ENCODE data around the gene CAMK2D.
A peak's percentile ranks its signal among the peaks of the same experiment; 100 is the strongest.

CAMK2D gene

DNA sequence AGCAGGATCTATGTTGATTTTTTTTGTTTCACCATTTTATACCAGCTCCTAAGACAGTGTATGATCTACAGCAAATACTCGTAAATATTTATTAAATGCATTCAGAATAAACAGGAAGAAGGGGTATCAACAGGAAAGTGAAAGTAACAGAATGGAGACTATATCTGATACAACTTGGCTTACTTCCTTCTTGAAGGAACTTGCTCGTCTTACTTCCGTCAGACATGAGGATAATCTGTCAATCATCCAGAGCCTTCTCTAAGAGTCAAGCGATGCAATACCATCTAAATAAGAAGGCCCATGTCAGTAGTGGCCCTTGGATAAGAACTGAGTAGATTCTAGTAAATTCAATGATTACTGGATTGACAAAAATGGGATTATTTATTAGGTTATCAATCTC is 84.2 kb downstream of the CAMK2D start:
- DNase-seq, result no peak

DNA sequence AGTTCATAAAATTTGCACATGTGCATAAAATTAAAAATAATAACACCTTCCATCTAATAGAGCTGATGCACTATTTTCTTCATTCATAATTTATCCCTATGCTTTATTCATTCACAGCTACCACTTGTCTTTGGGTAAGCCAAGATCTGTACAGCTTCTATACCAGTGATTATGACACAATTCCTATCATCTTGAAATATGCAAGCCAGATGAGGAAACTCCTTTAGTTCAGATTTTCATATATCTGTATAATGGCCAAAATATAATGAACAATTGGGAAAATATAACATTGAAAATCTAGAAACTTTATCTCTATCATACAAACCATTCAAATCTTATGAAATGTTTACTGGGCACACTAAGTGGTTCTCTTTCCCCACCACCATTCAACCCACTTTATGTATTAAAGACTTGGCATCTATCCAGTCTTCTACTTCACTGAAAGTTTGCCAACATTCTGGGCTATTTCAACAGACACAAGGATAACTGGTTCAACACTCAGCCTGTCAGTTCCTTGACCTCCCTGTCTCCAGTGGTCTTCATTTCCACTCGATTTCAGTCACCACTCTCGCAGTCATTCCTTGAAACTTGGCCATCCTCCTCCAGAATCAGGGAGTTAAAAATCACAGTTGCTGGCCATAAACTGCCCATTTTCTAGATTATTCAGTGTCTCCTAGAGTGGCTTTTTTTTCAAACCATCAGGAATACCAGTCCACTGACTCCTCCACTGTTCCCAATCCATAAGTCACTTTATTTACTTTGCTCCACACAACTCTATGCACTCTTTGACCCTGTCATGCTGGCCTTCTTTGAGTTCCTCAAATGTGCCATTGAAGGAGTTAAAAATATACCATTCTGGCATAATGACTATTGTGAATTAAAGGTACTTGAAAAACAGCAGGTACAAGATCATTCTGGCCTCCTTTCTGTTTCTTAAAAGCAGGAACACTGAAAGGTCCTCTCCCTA is 85.5 kb downstream of the CAMK2D start:
- no peak for DNase-seq

DNA sequence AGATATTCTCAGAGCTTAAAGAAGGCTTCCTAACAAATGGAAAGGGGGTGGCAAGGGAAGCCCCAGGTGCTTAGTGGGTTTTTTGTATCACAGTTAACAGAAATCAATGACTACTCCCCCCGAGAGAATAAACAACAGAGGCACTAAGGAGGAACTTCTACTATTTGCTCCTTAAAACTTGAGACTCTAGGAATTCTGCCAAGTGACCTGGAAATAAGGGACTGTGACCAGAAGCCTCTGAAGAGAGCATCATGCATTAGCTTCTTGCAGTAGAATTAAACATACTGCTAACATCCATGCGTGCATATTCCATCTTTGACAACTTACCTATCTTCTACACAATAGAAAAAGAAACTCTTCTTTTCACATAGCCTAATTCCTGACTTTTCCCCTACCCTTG is 86.8 kb downstream of the CAMK2D start:
- no peak for DNase-seq

DNA sequence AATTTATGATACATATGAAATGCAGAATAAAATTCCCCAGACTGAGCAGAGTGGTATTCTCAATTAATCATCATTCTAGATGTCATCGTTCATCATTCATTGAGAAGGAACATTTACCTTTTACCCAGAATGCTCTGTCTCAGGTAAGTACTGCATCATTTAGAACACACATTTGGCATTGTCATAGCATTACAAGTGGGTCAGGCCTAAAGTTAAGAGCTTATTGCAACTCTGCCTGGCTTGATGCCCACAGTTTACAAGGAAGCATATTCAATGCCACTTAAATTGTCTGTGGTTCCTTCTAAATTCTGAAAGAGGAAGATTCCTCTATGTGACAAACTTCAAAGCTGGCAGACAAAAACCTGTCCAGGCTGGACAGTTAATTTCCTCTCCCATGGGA is 87.3 kb downstream of the CAMK2D start:
- DNase-seq, result no peak

DNA sequence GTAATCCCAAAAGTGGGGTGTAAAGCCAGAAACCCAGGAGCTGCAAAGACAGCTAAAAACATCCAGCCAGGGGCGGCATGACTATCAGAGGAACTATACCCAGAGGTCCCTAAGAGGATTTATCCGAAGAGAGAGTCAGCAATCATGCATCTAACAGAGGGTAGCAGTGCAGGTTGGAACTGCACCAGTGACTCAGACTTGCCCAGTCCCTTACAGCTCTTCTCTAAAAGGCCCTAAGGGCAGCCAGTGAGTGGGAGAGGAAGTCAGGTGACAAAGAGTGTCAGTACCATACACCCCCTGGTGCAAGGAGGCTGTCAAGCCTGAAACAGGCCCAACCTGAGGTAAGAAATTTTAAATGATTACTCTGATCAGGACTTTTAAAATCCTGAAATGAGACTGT is 88.1 kb downstream of the CAMK2D start:
- peak; percentile 6 for DNase-seq

DNA sequence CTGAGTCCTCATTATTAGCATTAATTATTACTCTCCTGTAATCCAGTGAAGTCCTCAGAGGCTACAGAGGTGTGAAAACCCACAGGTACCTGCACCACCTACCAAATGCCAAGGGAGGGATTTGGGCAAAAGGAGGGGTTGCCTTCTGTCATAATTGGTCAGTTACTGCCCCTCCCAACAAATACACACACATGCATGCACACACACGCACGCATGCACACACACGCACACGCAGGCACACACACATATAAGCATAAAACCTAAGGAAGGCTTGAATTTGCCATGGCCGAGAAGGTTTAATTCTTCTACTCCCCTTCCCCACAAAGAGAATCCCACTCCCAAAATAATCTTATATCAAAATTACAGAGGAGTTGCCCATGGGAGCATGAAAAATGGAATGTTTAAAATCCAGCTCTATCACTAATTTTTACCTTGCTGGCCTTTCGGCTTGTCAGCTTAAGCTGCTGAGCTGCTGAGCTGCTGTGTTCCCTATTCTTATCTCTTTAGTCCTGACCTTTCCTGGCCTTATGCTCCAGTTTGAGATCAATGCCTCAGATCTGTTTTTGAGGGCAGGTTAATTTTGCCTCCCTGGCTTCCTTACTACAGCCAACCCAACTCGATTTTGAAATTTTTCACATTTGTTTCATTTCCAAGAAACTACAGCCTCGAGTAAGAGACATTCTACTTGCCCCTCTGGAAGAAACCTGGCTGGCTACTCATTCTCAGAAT is 95.0 kb downstream of the CAMK2D start:
- DNase-seq, result no peak

DNA sequence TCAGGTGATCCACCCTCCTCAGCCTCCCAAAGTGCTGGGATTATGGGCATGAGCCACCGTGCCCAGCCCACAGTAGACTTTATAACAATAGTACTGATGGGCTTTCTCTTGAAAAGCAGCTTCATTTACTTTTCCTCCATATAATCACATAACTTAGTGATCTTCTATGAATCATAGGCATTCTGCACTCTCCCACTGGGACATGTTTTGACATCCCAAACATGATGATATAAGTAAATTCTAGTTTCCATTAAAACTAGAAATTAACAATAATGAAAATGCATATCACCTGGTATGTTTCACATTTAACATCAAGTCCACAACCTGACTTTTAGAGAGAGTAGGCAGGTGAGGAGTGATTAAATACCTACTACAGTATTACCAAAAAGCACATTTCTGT is 96.5 kb downstream of the CAMK2D start:
- DNase-seq, result no peak

DNA sequence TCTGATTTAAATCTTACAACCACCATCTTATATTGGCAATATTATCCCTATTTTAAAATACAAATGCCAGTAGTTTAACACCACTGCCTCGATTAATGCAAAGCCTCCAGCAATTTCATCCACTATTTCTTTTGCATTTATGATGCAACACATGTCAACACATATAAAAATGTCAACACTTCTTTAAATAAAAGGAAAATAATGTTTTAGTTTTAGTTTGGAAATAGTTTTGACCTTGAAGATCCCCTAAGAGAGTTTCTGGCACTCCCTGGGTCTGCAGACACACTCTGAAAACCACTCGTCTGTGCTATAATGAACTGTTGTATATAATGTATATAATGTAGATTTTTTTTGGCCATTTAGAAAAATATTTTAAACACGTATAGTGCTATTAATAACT is 99.0 kb downstream of the CAMK2D start:
- DNase-seq, result no peak

DNA sequence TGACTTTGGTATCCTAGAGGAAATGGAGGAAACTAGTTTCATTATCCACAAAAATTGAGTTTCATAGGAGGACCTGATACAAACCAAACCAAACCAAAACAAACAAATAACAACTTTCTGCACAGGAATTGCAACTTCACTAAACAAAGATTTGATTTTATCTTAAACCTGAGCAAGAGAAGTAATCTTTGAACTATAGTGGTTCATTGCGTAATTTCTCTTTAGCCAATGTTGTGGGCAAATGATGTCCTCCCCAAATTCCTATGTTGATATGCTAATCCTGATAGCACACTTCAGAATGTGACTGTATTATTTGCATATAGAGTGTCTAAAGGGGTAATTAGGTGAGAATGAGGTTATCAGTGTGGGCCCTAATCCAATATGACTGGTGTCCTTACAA is 102.4 kb downstream of the CAMK2D start:
- DNase-seq, result no peak

DNA sequence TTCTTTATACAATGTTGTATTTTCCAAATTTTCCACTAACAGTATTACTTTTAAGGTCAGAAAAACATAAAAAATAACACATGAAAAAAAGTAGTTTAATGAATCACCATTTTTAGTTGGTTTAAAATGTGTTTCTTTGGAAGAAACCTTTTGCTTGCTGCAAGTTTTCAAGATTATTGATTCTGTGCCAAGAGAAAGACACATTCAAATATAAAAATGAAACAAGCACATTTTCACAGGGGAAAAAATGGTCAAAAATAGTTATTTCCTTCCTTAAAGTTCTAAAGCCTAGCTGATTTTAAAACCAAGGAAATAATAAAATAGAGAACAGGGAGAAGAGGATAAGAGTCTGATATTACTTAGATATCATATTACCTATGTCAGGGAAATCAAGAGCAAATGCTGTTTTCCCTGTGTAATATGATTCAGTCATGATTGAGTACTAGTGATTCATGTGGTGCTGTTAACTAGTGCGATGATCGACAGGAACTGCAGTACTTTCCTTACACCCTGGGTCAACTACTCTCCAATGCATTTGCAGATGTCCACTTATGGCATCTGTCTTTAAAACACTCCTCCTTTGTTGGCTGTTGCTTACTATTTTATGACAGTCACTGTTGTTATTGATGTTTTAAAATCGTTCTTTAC is 103.8 kb downstream of the CAMK2D start:
- DNase-seq, result no peak

DNA sequence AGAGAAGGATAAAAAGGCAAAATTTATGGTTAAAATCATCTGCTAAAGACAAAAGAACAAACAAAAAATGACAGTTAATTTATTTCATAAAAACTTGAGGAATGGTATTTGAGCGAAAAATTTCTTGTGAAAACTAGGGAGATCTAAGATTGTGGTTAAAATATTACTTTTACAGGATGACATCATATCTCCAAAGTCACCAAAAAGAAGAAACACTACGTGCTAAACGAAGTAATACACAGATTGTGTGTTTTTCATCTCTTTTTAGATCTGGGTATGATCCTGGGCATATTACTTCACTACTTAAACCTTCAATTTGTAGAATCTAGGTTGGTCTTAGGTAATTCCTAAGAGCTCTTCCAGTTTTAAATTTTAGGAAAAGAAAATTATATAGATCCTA is 107.7 kb downstream of the CAMK2D start:
- no peak for DNase-seq

DNA sequence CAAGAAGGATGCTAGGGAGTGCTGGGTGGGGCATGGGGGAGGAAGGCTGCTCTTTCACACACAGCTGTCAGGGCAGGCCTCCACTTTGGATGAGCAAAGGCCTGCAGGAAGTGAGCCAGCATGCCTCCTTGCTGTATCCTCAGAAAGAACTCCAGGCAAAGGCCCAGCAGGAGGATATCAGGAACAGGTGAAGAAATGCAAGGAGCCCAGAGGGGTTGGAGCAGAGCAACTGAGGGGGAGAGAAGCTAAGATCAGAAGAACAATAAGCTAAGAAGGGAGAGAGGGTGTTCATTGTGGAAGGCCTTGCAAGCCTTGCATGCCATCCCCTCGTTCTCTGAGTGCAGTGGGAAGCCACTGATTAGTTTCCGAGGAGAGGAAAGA is 115.1 kb downstream of the CAMK2D start:
- DNase-seq, result no peak

DNA sequence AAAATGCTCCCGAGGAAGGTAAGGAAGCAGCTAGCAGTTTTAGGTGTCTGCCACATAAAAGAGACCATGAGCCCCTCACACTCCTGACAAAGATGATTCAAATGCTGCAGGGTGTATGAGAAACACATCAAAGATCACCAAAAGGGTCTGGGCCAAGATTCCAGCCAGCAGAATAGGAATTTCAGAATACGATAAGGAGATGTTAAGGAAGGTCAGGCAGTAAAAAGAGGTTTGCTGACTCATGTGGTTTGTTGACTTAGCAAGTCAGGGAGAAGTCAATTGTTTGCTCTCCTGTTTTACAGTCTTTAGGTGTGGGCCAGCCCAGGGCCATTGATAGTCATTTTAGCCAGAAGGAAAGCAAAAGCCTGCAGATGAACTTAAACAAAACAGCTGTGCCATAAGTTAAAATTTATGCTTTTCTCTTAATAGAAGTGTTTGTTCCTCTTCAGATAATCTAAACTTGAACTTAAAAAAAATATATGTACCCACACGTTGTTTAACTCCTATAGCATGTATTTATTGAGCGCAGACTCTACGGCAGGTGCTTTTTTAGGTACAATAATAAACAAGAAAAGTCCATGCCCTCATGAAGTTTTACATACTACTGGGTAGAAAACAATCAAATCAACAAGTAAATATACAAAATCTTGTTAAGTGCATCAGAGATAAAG is 115.6 kb downstream of the CAMK2D start:
- DNase-seq, result no peak

DNA sequence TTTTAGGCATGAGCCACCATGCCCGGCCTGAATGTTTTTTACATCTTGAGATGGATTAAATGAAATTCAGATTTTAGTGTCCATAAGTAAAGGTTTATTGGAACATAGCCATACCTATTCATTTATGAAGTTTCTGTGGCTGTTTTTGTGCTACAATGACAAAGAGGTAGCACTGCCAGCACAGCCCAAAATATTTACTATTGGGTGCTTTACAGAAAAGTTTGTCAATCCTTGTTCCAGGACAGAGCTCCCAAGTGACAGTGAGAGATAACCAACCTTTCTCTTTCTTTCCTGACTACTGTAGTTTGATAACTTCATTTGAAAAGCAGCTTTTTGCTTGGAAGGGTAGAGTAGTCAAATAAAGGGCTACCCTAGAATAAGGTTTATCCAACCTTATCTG is 116.2 kb downstream of the CAMK2D start:
- no peak for DNase-seq

DNA sequence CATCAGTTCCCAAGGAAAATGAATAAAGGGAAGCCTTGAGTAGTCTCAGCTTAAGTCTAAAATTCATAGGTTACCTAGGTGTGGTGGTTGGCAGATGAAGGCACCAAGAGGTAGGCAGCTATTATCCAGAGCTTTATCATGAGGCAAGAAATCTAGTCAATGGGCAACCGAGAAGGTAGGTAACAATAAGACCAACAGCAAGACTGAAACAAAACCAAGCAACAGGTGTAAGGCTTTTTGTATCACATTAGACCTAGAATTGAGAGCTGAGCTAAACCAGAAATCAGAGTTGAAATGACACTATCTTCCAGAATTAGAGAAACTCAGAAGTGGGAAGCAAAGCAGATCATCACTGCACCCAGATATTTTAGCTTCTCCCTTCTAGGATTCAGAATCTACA is 117.1 kb downstream of the CAMK2D start:
- DNase-seq, result no peak

DNA sequence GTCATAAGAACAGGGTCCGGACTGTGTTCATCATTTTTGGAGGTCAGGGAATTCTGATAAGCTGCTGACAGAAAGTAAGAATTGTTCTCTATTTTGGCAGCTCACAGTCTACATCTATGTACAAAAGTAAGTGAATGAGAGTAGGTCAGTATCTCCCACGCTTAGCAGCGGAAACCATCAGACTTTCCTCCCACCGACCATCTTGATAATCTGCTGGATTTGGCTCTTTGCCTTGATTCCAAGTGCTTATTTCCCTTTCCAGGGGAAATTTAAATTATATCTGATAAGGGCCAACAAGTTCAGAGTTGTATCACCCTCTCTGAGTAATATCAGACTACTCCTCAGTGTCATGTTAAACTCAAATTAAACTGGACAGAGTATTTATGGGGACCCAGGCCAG is 118.0 kb downstream of the CAMK2D start:
- DNase-seq, result no peak

DNA sequence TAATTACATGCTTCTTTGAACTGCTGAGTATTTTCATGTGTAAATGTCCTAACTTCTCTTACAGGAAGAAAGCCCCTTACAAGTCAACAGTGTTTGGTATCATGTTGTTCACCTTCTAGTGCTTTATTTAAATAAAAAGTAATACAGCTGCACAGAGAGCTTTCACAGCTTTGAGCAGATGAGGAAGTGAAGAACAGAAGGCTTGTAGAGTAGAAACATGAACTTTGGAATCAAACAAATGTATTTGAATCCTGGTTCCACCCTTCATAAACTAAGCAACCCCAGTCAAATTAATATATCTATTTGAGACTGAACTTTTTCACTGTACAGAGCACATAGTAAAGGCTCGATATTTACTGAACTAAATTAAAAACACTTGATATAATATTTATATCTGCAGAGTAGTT is 120.5 kb downstream of the CAMK2D start:
- DNase-seq, result no peak

DNA sequence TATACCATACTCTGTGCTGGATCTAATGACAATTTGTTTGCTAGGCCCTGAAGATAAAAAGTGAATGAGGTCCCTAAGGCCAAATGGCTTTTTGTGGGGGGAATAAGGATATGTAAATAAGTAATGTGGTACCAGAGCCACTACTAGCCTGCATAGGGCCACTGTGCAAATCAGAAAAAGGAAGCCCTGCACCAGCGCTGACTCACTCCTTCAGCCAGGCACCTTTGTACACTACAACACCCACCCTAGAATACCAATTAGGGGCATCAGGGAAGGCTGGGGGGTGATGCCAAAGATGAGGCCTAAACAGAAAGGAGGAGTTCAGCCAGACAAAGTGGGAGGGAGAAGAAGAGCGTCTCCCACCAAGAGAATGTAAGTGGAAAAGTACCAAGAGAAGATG is 122.2 kb downstream of the CAMK2D start:
- no peak for DNase-seq

DNA sequence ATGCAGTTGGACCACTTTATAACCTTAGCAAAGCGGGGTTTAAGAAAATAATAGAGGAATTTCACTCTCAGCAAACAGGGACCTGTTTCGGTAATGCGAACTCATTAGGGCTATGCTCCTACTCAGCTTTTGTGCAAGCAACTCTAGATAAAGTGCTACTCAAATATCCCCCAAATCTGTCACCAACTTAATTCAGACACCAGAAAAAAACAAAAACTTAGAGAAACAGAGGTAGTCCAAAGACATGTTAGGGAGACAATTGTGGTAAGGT is 123.0 kb downstream of the CAMK2D start:
- DNase-seq, result no peak

DNA sequence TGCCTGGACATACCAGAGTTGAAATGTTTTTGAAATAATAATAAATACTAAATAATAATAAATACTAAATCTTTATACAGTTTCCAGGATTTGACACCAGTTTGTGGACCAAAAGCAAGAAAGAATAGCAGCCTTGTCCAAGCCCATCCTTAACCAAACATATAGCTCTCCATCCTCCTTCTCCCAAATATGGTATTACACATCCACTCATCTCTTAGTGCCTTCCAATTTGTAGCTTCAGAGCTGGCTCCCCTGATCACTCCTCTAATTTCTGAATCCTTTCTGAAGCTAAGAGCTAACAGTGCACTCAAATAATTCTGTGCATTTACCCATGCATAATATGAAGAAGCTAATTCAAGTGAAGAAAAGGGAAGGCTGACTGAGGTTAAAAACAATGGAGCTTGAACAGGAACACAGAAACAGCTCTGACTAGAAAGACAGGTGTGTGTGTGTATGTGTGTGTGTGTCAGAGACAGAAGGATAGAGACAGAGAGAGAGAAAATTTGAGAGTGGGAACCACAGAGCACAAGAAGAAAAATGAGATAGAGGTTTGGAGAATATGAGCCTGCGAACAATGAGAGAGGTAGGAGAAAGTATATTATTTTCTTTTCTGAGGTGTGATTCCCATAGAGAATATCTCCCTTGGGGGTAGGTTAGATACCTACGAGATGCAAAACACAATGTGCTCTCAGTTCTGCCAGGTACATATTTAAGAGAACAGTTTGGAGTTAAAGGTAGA is 123.5 kb downstream of the CAMK2D start:
- DNase-seq, result no peak

DNA sequence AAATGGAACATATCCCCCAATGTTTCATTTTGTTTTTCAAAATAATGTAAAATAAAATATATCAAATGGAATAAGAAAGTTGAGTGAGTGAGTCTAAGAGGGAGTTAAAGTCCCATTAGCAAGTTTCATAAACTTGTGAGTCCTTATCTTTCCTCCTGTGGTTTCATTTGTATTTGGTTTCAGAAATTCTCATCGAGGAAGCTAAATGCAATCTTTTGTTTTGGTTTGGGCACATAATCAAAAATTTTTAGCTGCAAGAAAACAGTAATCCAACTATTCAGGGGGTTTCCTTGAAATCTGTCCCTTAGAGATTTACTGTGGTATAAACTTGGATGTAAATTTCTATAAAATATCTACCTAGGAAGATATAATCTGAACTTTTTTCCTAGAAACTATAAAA is 124.2 kb downstream of the CAMK2D start:
- no peak for DNase-seq

DNA sequence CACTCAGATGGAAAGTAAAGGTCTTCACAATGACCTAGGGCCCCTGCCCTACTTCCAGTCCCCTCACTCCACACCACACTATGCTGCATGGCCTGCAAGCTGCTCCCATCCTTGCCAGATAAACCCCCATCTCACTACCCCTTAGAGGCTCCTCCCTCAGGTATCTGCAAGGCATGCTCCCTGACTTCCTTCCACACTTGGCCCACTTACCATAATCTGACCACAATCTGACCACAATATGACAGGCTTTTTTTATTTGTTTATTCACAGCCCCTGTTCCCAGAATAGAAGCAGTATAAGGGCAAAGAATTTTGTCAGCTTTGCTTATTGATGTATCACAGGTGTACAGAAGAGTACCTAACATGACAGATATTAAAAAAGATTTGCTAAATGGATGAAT is 124.7 kb downstream of the CAMK2D start:
- no peak for DNase-seq

DNA sequence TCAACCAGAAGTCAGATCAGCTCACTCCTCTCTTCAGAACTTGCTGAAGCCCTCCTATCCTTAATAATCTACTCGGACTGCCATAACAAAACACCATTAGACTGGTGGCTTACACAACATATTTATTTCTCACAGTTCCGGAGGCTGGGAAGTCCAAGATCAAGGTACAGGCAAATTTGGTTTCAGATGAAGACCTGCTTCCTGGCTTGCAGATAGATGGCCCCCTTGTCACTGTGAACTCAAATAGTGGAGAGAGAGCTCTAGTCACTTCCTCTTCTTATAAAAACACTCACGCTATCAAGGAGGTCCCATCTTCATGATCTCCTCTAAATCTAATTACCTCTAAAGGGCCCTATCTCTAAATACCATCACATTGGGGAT is 125.1 kb downstream of the CAMK2D start:
- DNase-seq, result no peak
